Measurements from ENCODE around the gene SCNM1.
A peak's percentile ranks its signal among the peaks of the same experiment; 100 is the strongest.

Gene SCNM1

DNA sequence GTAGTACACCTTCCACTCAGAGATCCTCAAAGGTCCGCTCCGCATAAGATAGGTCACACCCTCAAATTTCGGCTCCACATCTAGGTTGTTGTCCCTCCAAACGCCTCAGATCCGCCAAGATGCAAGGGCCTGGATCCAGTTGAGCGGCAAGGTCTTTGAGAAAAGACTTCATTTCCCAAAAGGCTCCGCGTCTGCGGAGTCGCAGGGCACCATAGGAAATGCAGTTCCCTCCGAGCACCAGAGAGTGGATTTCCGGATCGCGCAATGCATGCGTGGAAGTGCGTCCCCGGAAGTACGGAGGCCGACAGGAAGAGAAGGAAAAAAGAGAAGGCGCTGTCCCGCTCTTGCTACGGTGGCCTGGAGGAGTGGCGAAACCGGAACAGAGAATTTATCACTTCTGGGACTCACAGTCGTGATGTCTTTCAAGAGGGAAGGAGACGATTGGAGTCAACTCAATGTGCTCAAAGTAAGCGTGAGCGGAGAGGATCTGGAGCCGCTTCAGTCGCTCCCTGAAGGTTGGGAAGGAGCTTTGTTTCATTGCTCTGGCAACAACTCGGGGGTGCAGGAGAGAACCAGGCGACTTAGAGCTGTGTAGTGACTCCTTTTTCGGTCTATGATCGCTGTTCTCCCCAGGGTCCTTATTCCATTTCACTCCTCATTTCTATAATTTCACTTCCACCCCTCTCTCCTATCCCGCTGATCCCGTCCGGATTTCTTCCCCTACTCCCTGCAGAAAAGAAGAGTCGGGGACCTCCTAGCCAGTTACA lies at the start of gene SCNM1, which contains the start of gene LYSMD1:
Gene SCNM1, plus strand, starts transcription at position 407 of the 767 bp plus-strand sequence. Its CDS starts 9 bp downstream, at position 416.
Gene LYSMD1, minus strand, starts transcription at position 165 of the 767 bp plus-strand sequence. CDS start 644 bp downstream, outside the sequence.
- H3K4me3 ChIP-seq (ENCODE audit: low read depth, low read length), result peak within 1 kb of the TSS; percentile 99

DNA sequence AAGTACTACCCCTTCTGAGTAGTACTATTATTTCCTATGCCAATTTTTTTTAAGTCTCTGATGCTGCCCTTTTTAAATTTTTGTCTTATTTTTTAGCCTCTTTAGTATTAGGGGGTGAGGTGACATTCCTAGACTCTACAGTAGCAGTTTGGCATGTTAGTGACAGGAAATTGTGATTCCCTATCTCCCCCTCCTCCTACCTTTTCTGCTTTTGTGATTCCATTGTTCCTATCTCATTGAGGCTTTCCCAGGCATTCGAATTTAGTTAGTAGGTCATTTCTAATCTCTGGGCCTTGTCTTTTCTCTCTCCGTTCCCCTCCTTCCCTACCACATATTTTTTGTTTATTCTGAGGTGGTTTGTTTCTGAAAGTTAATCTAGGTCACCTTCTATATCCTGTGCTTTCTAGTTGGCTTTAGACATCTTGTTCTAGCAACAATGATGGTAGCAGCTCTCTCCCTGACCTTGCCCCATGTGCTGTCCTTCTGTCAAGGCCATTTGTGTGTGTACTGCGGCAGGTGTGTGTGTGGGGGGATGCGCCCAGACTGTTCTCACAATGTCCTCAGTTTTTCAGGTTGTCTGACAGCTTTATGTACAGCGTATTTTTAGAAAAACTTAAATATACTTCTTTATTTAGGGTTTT lies 41.1 kb upstream of the SCNM1 start:
- H3K4me3 ChIP-seq (ENCODE audit: low read depth, low read length), result no peak overlapping the region

DNA sequence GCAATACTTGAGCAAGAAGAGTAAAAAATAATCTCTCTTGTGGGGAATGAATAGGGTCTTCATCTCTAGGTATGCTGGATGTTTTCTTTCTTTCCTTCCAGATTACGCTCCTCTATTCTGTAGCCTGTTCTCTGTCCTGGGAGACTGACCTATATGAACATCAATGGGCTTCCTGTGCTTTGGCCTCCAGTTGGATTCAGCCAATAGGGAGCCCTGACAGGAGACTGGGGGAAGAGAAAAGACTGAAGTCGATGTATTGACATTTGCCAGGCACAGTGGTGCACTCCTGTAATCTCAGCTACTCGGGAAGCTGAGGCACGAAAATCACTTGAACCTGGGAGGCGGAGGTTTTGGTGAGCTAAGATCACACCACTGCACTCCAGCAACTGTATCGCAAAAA lies 37.1 kb upstream of the SCNM1 start:
- H3K4me3 ChIP-seq (ENCODE audit: low read depth, low read length), result no peak overlapping the region

DNA sequence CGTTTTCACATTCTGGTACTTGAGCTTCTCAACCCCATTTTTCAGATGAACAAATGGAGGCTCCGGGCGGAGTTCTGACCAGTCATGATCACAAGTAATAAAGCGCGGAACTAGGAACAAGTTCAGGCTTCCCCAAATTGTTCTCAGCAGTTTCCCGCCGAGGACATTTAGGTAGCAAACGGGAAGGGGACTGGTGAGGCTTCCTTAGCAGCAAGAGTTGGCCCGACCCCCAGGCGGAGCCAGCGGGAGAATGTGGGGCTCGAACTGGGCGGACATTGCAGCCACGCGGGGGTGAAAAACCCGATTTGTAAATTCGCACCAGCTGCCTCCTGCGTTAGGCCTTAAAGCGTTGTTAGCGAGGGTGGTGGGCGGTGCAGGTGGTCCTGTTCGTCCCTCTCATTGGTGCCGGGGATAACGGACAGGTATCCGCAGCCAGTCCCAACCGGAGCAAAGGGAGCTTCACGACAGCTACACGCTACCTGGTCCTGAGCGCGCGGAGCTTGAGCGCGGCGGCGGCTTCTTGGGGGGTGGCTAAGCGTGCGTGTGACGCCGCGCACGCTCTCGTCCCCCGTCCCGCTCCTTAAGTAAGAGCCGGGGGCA lies 34.9 kb upstream of the SCNM1 start:
- H3K4me3 ChIP-seq (ENCODE audit: low read depth, low read length), result peak overlapping the region; percentile 36

GRCh38 chr1:151131701-151132334 lies 34.1 kb upstream of the SCNM1 start:
- peak overlapping the region; percentile 36 for H3K4me3 ChIP-seq (ENCODE audit: low read depth, low read length)

DNA sequence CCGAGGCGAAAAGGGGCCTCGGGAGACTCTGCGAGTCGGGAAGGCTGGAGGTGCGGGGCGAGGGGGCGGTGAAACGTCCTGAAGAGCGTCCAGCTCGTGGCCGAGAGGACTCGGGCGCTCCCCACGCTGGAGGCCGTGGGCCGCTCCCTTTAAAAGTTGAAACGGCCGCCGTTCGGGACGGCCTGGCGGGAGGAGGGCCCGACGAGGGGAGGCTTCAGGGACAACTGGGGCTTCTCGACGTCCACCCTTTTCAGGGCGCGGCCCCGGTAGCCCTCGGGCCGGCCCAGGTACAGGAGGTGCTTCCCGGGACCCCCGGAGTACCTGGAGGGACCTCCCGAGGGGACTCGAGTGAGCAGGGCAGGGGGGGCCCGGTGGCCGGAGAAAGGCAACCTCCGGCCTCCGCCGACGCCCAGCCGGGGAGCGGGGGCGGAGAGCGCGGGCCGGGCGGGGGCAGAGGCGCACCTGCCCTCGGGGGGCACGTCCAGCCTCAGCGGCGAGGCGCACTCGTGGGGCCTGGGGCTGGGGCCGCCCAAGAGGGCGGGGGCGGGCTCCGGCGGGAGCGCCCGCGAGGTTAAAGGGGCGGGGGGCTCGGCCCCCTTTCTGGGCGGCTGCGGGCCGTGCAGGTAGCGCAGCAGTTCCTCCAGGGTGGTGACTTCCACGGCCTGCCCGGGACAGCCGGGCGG lies 33.5 kb upstream of the SCNM1 start:
- peak overlapping the region; percentile 36 for H3K4me3 ChIP-seq (ENCODE audit: low read depth, low read length)

DNA sequence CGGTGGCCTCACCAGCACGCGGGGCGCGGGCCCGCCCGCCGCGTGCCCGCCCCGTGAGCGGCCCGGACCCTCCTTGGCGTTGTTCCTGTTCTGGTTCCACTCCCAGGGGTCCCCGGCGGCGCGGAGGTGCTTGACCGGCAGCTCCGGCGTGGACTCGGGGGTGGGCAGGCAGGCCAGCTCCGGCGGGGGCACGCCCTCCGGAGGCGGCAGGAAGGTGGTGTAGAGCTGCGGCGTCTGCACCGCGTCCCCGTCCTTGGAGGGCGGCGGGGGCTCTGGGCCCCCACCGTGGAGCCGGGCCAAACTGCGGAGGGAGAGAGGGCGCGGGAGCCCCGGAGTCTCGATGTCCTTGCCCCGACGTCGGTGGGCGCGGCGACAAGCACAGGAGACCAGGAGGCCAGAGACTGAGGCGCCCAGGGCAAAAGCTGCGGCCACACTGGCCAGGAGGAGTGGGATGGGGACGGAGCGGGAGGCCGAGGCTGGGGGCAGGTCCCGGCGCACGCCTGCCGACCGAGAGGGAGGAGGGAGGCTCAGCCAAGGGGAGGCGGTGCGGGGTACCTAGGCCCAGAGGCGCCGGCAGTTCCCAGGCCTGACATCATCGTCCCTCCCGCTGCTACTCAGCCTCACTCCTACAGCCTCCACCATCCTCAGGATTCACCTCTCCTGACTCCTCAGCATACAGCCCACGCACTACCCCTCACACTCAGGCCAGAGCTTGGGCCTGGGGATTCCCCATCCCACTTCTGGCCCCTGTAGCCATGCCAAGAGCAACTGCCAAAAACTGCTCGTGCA lies 32.7 kb upstream of the SCNM1 start:
- peak overlapping the region; percentile 24 for H3K4me3 ChIP-seq (ENCODE audit: low read depth, low read length)

GRCh38 chr1:151134396-151134795 lies 31.5 kb upstream of the SCNM1 start:
- H3K4me3 ChIP-seq (ENCODE audit: low read depth, low read length), result no peak overlapping the region

DNA sequence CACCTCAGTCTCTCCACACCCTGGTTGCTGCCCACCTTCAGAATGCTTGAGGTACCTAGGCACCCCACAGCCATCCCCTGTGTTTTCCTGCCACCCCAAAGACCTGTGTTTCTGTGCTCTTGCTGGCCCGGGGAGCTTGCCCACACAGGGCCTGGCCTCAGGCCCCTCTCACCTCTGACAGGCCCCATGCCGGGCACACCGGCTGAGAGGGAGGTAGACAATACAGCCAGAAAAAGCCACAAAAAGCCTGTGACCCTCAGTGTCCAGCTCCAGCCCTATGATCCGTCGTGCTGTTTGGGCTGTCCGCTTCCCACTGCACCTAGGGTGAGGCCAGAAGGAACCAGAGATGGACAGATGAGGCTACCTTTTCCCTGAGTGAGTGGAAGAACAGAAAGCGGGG lies 31.0 kb upstream of the SCNM1 start:
- H3K4me3 ChIP-seq (ENCODE audit: low read depth, low read length), result no peak overlapping the region

GRCh38 chr1:151135433-151136385 lies 30.2 kb upstream of the SCNM1 start:
- H3K4me3 ChIP-seq (ENCODE audit: low read depth, low read length), result no peak overlapping the region

GRCh38 chr1:151137789-151138188 lies 28.2 kb upstream of the SCNM1 start:
- no peak overlapping the region for H3K4me3 ChIP-seq (ENCODE audit: low read depth, low read length)

GRCh38 chr1:151142411-151143056 lies 23.4 kb upstream of the SCNM1 start:
- no peak overlapping the region for H3K4me3 ChIP-seq (ENCODE audit: low read depth, low read length)

GRCh38 chr1:151143057-151143435 lies 22.9 kb upstream of the SCNM1 start:
- no peak overlapping the region for H3K4me3 ChIP-seq (ENCODE audit: low read depth, low read length)

DNA sequence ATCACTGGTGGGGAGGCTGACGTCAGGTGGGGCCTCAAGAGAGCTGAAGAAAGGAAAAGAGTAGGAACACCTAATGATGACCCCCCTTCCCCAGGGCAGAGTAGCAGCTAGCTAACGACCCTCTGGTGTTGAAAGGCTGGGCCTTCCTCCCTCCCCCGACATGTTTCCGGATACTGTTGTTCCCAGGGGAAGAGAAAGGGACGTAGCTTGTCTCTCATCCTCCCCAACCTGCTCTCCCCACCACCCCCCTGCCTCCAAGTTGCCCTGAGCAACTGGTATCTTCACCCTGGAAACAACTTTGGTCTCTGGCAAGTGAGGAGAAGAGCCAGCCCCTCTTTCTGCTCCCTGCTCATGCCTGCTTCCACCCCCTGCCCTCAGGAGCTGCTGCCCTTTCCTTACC lies 22.0 kb upstream of the SCNM1 start:
- H3K4me3 ChIP-seq (ENCODE audit: low read depth, low read length), result no peak overlapping the region

DNA sequence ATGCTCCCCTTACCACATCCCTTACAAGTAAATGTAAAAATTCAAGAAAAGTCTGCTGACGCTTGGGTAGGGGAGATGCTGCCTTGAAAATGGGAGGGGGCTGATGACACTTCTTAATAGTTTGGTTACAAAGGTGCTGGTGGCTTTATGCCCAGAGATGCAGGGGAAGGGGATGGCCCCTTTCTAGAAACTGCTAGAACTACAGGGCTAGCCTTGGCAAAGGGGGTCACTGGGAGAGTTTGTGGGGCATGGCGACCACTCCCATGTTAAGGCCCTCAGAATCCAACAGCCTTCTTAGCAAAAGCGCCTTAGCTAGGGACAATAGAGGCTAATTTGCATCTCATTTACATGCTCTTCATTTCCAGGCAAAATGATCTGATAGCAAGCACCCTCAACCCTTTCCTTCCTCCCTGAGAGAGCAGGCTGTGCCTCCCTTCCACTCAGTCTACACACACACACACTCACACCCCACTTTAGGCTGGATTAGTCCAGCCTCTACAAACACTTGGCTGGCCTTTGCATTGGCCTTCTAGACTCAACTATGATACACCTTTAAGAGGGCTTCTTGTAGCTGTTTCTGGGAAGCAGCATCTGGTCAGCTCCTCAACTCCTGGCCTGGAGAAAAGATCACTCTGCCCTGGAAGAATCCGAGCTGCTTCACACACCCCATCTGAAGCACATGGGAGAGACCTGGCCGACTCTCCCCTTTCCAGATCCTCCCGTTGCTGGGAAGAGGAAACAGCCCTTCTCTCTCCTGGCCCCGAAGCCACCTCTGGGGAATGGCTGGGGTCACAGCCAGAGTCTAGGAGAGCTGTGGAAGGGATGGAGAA lies 21.3 kb upstream of the SCNM1 start:
- H3K4me3 ChIP-seq (ENCODE audit: low read depth, low read length), result no peak overlapping the region

DNA sequence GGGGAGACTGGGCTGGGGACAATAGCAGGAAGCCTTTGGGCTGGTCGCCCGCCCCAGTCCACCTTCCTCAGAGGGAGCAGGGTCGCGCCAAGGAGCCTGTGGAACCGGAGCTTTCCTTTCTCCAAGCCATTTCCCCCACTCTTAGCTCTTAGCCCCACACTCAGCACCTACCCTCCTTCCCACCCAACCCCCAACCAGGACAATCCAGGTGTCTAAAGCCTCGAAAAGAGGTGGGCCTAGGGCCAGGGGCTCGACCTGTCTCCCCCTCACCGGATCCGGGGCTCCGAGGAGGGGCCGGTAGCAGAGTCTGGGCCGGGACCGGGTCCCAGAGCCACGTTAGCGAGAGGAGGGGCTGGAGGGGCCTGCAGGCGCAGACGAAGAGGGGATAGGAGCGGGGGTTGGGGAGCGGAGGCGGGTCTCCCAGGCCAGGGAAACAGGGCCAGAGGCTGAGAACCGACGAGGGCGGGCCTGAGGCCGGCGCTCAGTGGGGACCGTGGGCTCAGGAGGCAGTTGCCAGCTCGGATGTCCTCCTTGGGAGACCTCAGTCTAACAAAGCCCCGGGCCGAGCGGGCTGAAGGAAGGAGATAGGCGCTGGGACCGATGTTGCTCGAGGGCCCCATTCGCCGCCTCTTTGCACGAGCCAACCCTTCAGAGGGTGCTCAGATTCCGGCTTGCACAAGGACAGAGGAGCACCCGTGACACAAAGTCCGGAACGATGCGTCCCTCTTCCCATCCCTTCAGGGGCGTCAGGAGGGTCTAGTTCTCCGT lies 20.5 kb upstream of the SCNM1 start:
- H3K4me3 ChIP-seq (ENCODE audit: low read depth, low read length), result peak overlapping the region; percentile 77

DNA sequence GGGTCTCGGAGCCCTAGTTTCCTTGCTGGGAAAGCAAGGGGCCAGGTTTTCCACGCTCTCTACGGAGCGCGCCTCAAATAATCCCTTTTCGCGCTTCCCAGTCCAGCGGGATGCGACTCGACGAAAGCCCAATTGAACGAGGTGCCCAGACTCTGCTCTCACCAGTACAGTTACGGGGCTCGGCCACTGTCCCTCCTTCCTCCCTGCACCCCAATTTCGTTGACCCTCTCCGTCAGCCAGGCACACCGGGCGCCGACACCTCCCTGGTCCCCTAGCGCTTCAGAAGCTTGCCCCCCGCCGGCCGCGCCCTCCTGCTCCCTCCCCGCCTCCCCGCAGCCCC lies 19.9 kb upstream of the SCNM1 start:
- peak overlapping the region; percentile 77 for H3K4me3 ChIP-seq (ENCODE audit: low read depth, low read length)
